Stimulated activated naive CD8-positive, alpha-beta T cell treated with anti-CD3 and anti-CD28 coated beads, Interleukin-15, Interleukin-2, amounts not matched to agents 100 ng/mL and 50 ng/mL, for 24 hours (primary cell): Measurements from ENCODE around the gene BCAP31.

ENCODE experiments used
- H3K27ac Mint-ChIP-seq: one replicate; pipeline ENCODE4 v1.8.0; 2021; ENCODE audit warnings: mild to moderate bottlenecking, mixed read lengths
- H3K27me3 Mint-ChIP-seq: one replicate; pipeline ENCODE4 v1.8.0; 2021; ENCODE audit warnings: mixed read lengths
- H3K36me3 Mint-ChIP-seq: one replicate; pipeline ENCODE4 v1.8.0; 2021; ENCODE audit warnings: low read depth, mixed read lengths
- H3K4me1 Mint-ChIP-seq: one replicate; pipeline ENCODE4 v1.8.0; 2021; ENCODE audit warnings: low read depth, mixed read lengths
- H3K4me3 Mint-ChIP-seq: one replicate; pipeline ENCODE4 v1.8.0; 2021; ENCODE audit warnings: mild to moderate bottlenecking, mixed read lengths
- H3K9me3 Mint-ChIP-seq: one replicate; pipeline ENCODE4 v1.8.0; 2021; ENCODE audit warnings: mixed read lengths

Gene BCAP31

GRCh38 chrX:153672531-153673427 lies 51.4 kb downstream of the BCAP31 start:
- no peak overlapping the region for H3K4me3 Mint-ChIP-seq

GRCh38 chrX:153671589-153672530 lies 52.3 kb downstream of the BCAP31 start:
- Mint-ChIP-seq H3K9me3 (no peaks in the 10 kb centered on the region), H3K27ac (no peak overlapping the region), H3K27me3 (peaks cover 18% of the 10 kb centered on the region), H3K4me1 (peaks cover 8% of the 10 kb centered on the region), H3K4me3 (no peak overlapping the region), H3K36me3 (no peaks in the 10 kb centered on the region)

More at GRCh38 chrX:153672531-153673427, 51.4 kb downstream of the BCAP31 start:
- no peak overlapping the region for H3K27ac Mint-ChIP-seq
- H3K9me3 Mint-ChIP-seq, result no peaks in the 10 kb centered on the region
- peaks cover 18% of the 10 kb centered on the region for H3K27me3 Mint-ChIP-seq
- peaks cover 8% of the 10 kb centered on the region for H3K4me1 Mint-ChIP-seq
- no peaks in the 10 kb centered on the region for H3K36me3 Mint-ChIP-seq

GRCh38 chrX:153670748-153671588 lies 53.2 kb downstream of the BCAP31 start:
- peaks cover 8% of the 10 kb centered on the region for H3K4me1 Mint-ChIP-seq
- H3K27ac Mint-ChIP-seq, result no peak overlapping the region
- peaks cover 18% of the 10 kb centered on the region for H3K27me3 Mint-ChIP-seq
- H3K4me3 Mint-ChIP-seq, result no peak overlapping the region
- H3K36me3 Mint-ChIP-seq, result no peaks in the 10 kb centered on the region
- no peaks in the 10 kb centered on the region for H3K9me3 Mint-ChIP-seq

GRCh38 chrX:153669901-153670731 lies 54.1 kb downstream of the BCAP31 start:
- Mint-ChIP-seq H3K36me3 (no peaks in the 10 kb centered on the region), H3K27me3 (peaks cover 21% of the 10 kb centered on the region), H3K9me3 (no peaks in the 10 kb centered on the region), H3K4me3 (no peak overlapping the region), H3K27ac (no peak overlapping the region), H3K4me1 (peaks cover 8% of the 10 kb centered on the region)

GRCh38 chrX:153669174-153669890 lies 54.9 kb downstream of the BCAP31 start:
- Mint-ChIP-seq H3K36me3 (no peaks in the 10 kb centered on the region), H3K27ac (no peak overlapping the region), H3K9me3 (no peaks in the 10 kb centered on the region), H3K27me3 (peaks cover 14% of the 10 kb centered on the region), H3K4me1 (peaks cover 8% of the 10 kb centered on the region), H3K4me3 (no peak overlapping the region)

- H3K4me3 Mint-ChIP-seq, result no peak overlapping the region
- no peaks in the 10 kb centered on the region for H3K36me3 Mint-ChIP-seq
- peaks cover 4% of the 10 kb centered on the region for H3K4me1 Mint-ChIP-seq
- no peak overlapping the region for H3K27ac Mint-ChIP-seq
- H3K9me3 Mint-ChIP-seq, result no peaks in the 10 kb centered on the region
- H3K27me3 Mint-ChIP-seq, result peaks cover 9% of the 10 kb centered on the region
Measured at GRCh38 chrX:153668423-153669173, 55.6 kb downstream of the BCAP31 start.

GRCh38 chrX:153667956-153668396 lies 56.2 kb downstream of the BCAP31 start:
- peaks cover 9% of the 10 kb centered on the region for H3K27me3 Mint-ChIP-seq
- H3K4me3 Mint-ChIP-seq, result peak overlapping the region; percentile 65
- H3K9me3 Mint-ChIP-seq, result no peaks in the 10 kb centered on the region
- no peak overlapping the region for H3K27ac Mint-ChIP-seq
- H3K4me1 Mint-ChIP-seq, result peaks cover 4% of the 10 kb centered on the region
- H3K36me3 Mint-ChIP-seq, result no peaks in the 10 kb centered on the region

GRCh38 chrX:153667281-153667955 lies 56.8 kb downstream of the BCAP31 start:
- Mint-ChIP-seq H3K27me3 (peaks cover 8% of the 10 kb centered on the region), H3K4me3 (peak overlapping the region; percentile 65), H3K4me1 (no peaks in the 10 kb centered on the region), H3K36me3 (no peaks in the 10 kb centered on the region), H3K27ac (no peak overlapping the region), H3K9me3 (no peaks in the 10 kb centered on the region)

GRCh38 chrX:153665726-153666306 lies 58.4 kb downstream of the BCAP31 start:
- H3K9me3 Mint-ChIP-seq, result no peaks in the 10 kb centered on the region
- no peak overlapping the region for H3K4me3 Mint-ChIP-seq
- H3K36me3 Mint-ChIP-seq, result no peaks in the 10 kb centered on the region
- H3K4me1 Mint-ChIP-seq, result no peaks in the 10 kb centered on the region
- H3K27me3 Mint-ChIP-seq, result peaks cover 16% of the 10 kb centered on the region
- no peak overlapping the region for H3K27ac Mint-ChIP-seq

- Mint-ChIP-seq H3K4me1 (no peaks in the 10 kb centered on the region), H3K27me3 (peaks cover 22% of the 10 kb centered on the region), H3K4me3 (no peak overlapping the region), H3K9me3 (no peaks in the 10 kb centered on the region), H3K27ac (no peak overlapping the region), H3K36me3 (no peaks in the 10 kb centered on the region)
Measured at GRCh38 chrX:153662266-153662665, 61.9 kb downstream of the BCAP31 start.

GRCh38 chrX:153659268-153659667 lies 64.9 kb downstream of the BCAP31 start:
- Mint-ChIP-seq H3K36me3 (no peaks in the 10 kb centered on the region), H3K9me3 (no peaks in the 10 kb centered on the region), H3K4me3 (no peak overlapping the region), H3K27ac (no peak overlapping the region), H3K4me1 (no peaks in the 10 kb centered on the region), H3K27me3 (peaks cover 16% of the 10 kb centered on the region)

- Mint-ChIP-seq H3K27me3 (peaks cover 13% of the 10 kb centered on the region), H3K4me1 (no peaks in the 10 kb centered on the region)
Measured at GRCh38 chrX:153657161-153657560, 67.0 kb downstream of the BCAP31 start.

More at GRCh38 chrX:153657161-153657560, 67.0 kb downstream of the BCAP31 start:
- Mint-ChIP-seq H3K9me3 (no peaks in the 10 kb centered on the region), H3K36me3 (no peaks in the 10 kb centered on the region), H3K4me3 (no peak overlapping the region), H3K27ac (no peak overlapping the region)
